Measurements from ENCODE around the gene SLAMF8.

The SLAMF8 gene

DNA sequence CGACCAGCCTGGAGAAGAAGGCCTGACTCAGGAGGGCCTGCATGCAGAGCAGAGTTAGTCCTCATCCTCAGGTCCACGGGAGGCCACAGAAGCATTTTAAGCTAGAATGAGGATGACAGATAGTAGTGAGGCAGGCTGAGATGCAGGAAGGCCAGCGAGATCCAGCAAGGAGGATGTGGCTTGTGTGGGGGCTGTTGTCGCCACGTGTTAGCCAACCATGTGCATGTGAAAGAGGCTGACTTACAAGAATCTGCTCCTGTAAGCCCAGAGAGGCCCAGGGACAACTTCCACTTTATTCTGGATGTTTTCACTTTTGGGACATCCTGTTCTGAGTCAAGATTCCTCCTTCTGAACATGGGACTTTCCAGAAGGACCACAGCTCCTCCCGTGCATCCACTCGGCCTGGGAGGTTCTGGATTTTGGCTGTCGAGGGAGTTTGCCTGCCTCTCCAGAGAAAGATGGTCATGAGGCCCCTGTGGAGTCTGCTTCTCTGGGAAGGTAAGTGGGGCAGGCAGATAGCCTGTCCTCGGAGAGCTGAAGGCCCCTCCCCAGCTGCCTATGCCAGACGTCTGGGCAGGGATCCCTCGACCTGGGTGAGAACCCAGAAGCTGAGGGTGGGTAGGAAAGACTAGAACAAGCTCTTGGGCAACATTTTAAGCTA is at the start of gene SLAMF8:
TSS of gene SLAMF8 (plus strand) at position 433 of the 661 bp plus-strand sequence. CDS start at position 459, 26 bp downstream.
- no peak for DNase-seq

DNA sequence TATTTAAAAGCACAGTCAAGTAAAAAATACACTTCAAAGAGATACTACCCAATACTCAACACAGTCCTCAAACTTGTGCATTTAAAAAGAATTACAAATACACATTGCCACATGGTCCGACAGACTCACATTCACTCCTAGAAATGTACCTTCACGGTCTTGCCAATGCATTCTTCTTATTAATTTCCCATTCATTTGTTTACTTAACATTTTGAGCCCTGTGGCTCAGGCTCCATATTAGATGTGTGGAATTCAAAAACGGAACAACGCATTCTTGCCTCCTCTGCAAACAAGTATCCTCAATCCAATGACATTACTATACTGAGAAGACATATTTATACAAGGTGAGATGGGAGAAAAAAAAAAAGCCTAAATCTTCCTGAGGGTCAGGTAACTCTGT is 48.4 kb upstream of the SLAMF8 start:
- DNase-seq: no peak

DNA sequence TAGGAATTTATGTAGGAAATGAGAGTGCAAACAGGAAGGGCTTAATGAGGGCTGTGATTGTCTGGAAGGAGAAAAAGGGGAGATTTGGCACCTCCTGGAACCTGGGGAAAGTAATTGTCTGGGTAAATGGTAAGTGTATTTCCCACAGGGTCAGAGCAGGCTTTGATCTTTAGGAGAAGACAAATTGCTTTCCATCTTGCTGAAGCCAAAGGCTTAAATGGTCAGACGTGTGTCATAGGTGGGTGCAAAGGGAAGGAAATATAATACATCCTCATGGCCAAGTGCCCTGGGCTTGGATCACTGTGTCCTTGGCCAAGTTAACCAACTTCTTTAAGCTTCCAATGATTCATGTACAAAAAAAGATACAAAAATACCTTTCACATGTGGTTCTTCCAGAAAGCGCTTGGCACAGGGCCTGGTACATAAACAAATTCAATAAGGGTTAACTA is 47.2 kb upstream of the SLAMF8 start:
- DNase-seq: no peak

DNA sequence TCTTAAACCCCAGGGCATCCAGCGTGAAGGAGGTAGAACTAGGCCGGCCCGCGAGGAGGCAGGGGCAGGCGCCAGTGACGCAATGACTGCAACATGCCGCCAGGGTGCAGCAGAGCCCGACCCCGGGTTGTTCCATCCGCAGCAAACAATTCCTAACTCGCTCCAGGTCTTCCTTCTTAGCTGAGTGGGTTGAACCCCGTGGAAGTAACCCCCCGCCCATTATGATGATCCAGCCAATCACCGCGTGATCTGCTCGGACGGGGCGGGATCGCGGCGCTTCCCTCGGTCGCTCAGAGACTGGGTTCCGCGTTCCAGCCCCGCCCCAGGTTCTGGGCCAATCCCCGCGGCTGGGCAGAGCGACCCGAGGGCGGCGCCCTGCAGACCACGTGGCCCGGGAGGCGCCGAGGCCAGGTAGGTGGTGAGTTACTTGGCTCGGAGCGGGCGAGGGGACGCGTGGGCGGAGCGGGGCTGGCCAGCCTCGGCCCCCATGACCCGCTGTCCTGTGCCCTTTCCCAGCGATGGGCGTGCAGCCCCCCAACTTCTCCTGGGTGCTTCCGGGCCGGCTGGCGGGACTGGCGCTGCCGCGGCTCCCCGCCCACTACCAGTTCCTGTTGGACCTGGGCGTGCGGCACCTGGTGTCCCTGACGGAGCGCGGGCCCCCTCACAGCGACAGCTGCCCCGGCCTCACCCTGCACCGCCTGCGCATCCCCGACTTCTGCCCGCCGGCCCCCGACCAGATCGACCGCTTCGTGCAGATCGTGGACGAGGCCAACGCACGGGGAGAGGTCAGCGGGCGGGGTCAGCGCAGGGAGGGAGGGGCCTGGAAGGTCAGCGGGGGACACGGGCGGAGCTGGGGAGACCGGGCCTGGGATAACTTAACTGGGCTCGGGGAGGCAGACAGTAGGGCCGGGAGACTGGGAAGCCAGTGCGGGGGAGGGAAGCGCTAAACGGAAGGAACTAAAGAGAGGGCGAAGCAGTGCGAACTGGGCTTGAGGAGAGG is 45.8 kb upstream of the SLAMF8 start, which contains the start of gene DUSP23:
TSS of gene DUSP23 (plus strand) at position 380 of the 1,000 bp plus-strand sequence. CDS start at position 519, 139 bp downstream.
- DNase-seq: peak; percentile 99

DNA sequence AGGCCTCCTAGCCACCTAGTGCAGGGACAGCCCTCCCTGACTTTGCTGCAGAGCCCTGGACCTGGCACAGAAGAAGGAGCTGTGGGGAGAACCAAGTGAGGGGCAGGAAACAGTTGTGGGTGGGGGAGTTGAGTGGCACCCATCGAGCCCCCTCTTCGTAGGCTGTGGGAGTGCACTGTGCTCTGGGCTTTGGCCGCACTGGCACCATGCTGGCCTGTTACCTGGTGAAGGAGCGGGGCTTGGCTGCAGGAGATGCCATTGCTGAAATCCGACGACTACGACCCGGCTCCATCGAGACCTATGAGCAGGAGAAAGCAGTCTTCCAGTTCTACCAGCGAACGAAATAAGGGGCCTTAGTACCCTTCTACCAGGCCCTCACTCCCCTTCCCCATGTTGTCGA is 44.7 kb upstream of the SLAMF8 start:
- DNase-seq: no peak

DNA sequence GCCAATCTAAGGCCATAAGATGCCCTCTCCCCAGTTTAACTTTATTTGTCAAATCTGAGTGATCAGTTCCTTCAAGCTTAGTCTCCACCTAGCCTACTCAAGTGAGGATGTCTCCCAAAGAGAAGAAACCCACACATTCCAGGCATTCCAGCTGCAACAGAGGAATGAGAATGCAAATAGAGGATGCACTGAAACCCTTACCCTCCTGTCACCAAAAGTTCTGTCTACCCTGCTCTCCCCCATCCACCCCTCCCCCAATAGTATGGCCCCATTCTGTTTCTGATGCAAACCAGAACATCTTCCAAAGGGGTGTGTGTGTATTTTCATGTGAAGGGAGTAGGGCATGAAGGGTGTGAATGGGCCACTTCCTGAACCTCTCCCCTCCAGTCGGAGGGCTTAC is 42.9 kb upstream of the SLAMF8 start:
- DNase-seq: no peak

DNA sequence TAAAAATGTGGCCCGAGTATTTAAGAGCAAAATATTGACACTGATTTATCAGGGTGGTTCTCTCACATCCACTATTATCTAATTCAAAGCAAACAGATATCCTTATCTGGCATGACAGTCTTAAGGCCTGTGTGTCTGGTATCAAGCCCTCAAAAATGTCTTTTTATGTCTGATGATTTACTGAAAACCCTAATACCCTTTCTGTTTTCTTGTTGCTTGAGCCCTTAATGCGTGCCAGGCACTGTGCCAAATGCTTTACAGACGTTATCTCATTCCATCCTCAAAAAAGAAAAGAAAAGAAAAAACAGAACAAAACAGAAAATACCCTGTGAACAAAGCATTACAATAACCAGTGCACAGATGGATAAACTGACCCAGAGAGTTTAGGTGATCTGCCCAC is 40.2 kb upstream of the SLAMF8 start:
- no peak for DNase-seq

DNA sequence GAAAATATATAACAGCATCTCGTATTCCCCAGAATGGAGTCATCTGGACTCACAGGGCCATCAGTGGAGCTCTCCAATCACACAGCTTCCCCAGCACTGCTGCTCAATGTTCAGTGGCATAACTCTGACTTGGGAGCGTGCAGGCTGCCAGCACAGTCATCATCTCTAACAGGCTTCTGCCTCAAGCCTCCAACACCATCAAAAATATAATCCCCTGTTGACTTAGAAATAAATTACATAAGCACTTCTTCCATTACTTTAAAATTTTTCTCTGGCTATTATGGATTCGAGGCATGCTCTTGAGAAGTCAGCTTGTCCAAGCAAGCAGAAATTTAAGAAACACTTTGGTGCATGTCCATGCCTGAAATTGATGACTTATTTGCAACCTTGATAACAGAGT is 39.7 kb upstream of the SLAMF8 start:
- DNase-seq: no peak

DNA sequence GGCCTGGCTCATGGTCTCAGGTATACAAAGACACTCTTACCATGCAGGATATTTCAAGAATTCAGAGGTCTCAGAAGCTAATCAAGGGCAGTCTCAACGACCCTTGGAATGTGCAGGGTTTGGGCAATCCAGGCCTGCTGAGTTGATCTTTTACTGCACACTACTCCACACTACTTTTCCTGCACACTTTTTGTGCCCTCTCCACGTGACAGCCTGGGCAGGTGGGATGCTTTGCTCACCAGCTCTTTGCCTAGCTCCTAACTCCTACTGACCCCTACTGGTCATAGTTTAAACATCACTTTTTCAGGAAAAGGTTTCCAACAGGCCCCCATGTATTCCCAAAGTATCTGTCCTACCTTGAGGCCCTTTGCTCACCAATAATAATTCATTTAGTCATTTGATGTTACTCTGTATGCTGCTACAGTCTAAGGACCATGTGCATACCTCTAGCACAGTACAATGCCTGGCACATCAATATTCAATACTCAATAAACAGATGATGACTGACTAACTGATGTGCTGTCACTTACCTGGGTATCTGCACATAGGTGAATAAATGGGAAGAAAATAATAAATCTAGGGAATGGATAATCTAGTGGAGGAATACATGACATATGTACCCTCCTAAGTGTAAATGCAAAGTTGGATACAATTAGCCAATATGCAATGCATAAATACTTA is 36.3 kb upstream of the SLAMF8 start:
- DNase-seq: no peak

DNA sequence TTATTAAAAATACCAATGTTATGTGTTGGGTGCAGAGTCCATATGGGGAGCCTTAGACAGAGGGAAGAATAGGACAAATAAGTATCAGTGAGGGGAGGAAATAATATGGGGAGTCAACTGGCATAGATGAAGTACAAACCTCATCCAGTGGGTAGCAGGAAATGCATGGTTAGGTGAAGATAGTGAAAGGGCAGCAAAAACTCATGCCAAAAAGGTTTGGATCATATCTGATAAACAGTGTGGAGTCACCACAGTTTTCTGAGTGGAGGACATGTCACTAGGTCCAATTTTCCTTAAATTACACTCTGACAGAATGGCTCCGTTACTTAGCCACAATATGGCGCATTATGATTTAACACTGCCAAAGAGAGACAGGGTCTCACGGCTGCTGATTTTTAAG is 35.6 kb upstream of the SLAMF8 start:
- DNase-seq: no peak

DNA sequence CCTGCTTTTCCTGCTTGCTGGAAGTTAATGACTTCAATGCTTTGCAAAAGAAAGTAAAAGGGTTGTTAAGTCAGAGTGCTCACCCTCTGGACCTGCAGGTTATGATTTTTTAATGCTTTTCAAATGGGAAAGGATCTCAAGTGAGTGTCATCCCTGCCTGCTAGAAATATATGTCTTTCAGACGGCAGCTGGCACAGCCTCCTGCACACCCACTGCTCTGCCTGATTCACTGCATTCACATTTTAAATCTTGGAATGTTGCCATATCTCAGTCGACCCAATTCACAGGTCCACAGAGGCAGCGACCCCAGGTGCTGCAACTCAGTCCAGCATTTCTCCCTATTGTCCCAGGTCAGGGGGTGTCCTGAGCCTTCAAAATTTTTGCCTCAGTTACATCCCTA is 35.2 kb upstream of the SLAMF8 start:
- DNase-seq: peak; percentile 13

DNA sequence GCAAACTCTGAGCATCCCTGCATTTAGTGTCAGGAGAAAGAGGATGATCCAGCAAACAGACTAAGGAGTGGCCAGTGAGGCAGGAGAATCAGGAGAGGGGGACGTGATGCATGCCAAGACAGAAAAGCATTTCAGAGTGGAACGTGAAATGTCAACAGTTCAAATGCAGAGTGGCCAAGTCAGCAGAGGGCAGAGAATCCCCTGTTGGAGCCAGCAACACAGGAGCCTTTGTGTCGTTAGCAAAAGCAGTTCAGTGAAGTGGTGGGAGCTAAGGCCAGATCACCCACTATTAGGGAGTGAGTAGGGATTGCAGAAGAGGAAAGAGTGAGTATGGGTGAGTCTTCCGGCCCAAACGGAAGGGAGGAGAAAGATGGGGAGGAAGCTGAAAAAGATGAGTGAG is 31.1 kb upstream of the SLAMF8 start:
- DNase-seq: no peak

DNA sequence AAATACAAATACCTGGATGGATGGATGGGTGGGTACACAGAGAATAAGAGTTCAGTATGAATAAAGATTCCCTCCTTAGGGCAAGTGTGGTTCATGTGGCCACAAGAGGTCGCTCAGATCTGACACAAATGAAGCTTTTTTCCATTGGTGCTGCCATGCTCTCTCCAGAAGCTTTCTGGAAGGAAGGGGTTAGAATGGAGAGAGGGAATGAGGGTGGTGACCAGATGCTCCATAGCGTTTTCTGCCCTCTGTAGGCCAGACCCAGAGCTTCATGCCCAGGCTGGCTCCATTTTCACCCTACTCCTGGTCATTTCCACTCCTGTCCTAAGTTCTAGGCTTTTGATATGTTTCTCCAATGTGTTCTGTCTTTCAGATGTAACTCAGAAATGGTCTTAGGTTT is 27.8 kb upstream of the SLAMF8 start:
- peak; percentile 72 for DNase-seq

DNA sequence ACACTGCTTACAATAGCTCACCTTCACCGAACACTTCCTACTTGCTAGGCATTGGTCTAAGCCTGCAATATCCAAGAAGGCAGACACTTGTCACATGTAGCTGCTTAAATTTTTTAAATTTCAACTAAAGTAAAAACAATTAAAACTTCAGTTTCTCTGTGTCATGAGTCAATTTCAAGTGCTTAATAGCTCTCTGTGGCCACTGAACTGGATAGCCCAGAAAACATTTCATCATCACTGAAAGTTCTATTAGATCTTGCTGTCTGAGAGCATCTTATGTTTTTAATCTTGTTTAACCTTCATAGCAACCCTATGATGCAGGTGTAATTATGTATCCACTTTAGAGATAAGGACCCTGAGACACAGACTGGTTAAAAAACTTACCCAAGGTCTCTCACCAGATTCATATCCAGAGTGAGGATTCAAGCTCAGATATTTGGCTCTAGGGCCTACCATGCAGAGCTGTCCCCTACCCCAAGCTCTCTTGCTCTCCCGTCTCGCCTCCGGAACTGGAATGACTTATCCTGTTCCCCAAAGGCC is 27.2 kb upstream of the SLAMF8 start:
- no peak for DNase-seq

DNA sequence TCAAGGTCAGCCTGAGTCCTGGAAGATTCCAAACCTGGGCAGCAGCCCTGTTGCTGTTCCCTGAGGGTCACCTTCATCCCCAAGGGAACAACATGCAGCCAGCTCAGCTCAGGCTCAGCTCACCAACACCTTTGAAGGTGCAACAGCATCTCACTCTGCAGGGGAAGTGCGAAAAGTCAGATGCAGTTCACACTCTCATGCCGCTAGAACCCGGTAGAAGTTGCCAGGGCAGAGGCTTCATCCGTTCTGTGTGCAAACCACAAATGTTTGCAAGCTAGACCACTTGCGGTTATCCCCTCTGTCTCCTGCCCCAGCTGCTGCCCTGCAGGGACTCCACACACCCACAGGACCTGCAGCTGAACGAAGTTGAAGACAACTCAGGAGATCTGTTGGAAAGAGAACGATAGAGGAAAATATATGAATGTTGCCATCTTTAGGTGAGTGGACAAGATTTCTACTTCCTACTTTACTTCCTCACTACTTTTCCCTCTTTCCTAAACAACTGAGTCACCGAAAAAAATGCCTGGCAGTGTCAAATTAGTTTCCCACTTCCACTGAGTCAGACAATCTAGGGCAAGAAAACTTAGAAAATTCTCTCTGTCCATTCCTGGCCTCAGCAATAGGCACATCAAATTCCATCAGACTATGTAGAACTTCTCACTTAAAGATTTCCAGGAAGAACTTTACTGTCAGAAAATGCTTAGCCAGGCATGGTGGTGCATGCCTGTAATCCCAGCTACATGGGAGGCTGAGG is 26.3 kb upstream of the SLAMF8 start:
- no peak for DNase-seq

DNA sequence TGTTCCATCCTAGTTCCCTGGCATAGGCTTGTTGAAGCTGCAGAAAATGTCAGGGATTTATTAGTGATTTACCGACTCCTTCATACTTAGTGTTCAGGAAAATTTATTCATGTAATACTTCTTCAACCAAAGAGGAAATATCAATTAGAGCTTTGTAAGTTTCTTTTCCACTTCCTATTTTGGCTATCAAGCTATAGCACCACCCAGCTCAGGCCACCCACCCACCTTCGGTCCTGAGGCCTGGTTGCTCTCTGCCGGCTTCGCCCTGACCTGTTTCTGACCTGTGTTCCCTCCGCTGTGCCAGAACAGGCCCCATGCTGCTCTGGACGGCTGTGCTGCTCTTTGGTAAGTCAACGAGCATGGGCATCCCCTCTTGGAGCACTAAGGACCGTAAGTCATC is 24.6 kb upstream of the SLAMF8 start, which contains the start of gene FCRL6:
TSS of gene FCRL6 (plus strand) at position 250 of the 400 bp plus-strand sequence. CDS start at position 315, 65 bp downstream.
- no peak for DNase-seq

DNA sequence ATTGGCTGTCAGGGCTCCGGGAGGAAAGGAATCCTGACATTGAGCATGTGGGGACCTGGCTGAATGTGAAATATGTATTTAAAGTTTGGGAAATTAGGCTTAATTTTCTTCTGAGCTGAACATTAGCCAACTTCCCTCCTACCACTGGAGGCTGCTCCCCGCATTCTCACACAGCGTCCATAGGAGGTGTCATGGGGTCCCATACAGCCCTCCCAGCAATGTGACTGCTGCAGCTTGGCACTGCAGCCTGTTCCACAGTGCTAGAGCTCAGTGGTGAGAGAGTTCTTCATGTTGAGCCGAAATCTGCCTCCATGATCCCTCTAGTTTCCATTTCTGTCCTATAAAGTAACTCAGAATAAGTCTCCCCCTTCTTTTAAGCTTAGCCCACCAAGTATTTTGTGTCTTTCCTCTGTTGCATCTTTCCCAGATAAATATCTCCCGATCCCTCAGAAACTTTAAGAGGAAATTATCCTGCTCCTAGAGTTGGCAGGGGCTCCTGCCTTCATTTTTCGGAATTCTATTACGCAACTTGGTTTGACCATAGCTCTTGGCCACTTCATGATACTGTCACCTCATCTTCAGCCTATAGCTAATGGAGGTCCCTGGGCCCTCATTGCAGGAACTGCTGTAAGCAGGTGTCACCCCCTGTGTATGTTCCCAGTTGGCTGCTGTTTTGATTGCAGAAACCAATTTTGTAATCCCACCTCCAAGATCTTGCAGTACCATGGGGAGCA is 22.6 kb upstream of the SLAMF8 start:
- DNase-seq: no peak

DNA sequence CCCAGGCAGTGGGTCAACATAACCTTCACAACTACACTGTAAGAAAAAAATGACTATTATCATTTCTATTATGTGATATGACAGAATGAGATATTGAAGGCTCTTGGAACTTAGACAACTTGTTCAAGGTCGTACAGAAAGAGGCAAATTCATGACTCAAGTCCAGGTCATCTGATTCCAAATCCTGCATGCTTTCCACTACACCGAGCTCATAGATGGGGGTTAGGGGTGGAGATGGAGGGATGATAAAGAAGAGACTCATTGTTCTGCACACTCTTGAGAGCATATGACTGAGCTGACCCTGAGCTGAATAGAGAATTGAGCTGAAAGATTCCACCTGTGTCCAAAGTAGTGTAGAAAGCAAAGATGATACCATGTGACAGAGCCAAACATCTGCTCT is 21.7 kb upstream of the SLAMF8 start:
- no peak for DNase-seq

DNA sequence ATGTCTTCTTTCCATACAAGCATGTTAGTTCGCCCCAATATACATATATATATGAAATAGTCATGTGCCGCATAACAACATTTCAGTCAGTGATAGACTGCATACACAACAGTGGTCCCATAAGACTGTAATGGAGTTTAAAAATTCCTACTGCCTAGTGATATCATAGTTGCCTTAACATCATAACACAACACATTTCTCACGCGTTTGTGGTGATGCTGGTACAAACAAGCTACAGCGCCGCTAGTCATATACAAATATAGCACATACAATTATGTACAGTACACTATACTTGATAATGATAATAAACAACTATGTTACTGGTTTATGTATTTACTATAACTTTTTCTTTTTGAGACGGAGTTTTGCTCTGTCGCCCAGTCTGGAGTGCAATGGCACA is 10.7 kb upstream of the SLAMF8 start:
- DNase-seq: no peak

DNA sequence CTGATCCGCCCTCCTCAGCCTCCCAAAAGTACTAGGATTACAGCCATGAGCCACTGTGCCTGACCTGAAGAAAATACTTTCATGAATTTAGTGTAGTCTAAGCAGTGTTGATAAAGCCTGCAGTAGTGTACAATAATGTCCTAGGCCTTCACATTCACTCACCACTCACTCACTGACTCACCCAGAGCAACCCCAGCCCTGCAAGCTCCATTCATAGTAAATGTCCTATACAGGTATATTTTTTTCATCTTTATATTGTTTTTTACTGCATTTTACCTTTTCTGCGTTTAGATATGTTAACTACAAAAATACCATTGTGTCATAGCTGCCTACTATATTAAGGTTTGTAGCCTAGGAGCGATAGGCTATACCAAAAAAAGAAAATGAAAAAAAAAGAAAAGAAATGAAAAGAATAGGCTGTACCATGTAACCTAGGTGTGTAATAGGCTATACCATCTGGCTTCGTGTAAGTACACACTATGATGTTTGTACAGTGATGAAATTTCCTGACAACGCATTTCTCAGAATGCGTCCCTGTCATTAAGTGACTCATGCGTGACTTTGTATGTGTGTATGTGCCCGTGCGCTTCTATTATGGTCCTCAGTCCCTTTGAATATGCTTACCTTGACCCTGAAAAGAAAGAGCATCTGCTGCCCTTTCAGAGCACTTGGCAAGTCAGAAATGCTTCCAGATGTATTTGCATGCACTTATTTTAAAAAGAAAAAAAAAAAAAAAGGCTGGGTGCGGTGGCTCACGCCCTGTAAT is 9.2 kb upstream of the SLAMF8 start:
- DNase-seq: peak; percentile 65
